Measurements from ENCODE around the gene FHOD3. TPM values are rescaled to one million over a fixed set of nuclear protein-coding genes. Genes with fewer than 3 reads are reported as not detected.
A peak's percentile ranks its signal among the peaks of the same experiment; 100 is the strongest.

FHOD3 gene
- total RNA-seq, 1 donor from 2014 or later: 32.0 TPM

GRCh38 chr18:36668349-36668748 lies 370.8 kb downstream of the FHOD3 start:
- DNase-seq: no peak

GRCh38 chr18:36672437-36673344 lies 375.2 kb downstream of the FHOD3 start:
- DNase-seq: no peak

- DNase-seq: no peak
These were observed 375.9 kb downstream of the FHOD3 start for GRCh38 chr18:36673452-36673851.

- no peak for DNase-seq
These were observed 377.6 kb downstream of the FHOD3 start for GRCh38 chr18:36675076-36675475.

GRCh38 chr18:36675542-36675941 lies 378.0 kb downstream of the FHOD3 start:
- no peak for DNase-seq

DNA sequence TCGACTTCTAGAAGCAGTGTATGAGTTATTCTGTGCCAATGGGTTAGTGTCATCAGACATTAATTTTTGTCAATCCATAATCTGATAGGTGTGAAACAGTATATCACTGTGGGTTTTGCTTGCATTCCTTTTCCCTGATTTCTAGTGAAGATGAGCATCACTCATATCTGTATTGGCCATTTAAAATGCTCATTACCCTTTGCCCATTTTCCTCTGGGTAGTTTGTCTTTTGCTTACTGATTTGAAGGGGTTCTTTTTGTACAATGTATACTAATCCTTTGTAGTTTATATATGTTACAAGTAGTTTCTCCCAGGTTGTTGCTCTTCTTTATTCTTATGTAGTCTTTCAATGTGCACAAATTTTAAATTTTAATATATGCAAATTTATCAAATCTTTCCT lies 379.1 kb downstream of the FHOD3 start:
- DNase-seq: no peak

- no peak for DNase-seq
These were observed 382.5 kb downstream of the FHOD3 start for GRCh38 chr18:36680042-36680441.

DNA sequence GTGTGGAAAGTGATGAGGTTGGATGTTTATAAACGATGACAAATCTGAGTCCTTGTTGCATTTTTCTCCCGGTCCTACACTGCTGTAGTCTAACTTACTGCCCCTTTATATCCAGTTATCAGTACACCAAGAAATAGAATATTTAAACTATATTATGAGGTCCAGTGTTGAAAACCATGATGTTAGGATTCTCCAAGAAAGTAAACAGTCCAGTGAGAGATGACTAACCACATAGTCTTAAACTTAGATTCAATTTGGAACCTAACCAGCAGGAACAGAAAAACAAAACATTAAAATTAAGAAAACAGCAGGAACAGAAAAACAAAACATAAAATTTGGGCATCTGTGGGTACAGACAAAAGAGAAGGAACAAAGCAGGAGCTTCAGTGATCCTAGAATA lies 388.1 kb downstream of the FHOD3 start:
- no peak for DNase-seq

GRCh38 chr18:36688020-36688965 lies 390.8 kb downstream of the FHOD3 start:
- peak; percentile 26 for DNase-seq

DNA sequence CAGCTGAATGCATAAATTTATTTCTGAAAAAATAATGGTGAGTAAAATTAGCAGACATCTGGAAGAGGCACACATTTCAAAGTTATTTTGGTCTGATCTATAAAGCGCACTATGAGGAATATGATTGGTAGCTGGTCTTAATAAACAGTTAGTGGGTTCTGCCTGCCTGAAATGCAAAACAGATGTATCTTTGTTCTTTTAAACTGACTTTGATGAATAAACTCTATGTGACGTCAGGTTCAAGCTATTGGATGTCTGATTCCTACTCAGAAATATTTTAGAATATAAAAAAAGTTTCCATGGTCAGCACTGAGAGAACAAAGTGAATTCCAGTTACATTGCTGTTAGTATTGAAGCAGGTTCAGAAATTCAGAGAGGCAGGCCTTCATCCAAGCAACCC lies 394.9 kb downstream of the FHOD3 start:
- DNase-seq: peak; percentile 93

- no peak for DNase-seq
These were observed 395.4 kb downstream of the FHOD3 start for GRCh38 chr18:36692921-36693332.

DNA sequence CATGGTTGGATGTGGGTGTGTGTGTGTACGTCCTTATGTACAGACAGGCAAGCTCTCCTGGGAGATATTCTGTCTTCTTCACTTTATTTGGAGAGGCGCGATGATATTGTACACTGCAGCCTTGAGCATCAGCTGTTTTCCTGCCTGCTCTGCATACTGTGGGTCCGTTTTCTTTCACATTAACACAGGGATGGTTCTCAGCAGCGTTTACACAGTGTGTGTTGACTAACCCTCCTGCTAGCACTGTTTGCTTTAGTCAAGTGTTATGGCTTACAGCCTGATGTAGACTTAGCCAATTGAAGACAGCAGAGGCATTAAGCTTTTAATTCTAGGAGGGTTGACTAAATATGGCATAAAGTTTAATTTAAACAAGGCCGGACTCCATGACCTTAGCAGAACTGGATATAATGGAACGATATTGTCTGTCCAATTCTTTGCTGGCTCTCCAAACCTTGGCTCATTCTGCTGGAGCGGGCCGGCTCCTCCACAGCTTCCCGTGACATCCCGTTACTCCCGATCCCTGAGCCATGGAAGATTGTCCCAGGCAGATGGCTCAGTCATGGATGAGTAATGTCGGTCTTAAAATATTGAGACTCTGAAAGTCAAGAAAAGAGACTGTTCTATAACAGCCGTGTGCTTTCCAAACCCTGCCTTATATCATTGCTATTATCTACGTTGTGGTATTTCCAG lies 396.6 kb downstream of the FHOD3 start:
- peak; percentile 41 for DNase-seq

GRCh38 chr18:36695806-36696205 lies 398.3 kb downstream of the FHOD3 start:
- no peak for DNase-seq

DNA sequence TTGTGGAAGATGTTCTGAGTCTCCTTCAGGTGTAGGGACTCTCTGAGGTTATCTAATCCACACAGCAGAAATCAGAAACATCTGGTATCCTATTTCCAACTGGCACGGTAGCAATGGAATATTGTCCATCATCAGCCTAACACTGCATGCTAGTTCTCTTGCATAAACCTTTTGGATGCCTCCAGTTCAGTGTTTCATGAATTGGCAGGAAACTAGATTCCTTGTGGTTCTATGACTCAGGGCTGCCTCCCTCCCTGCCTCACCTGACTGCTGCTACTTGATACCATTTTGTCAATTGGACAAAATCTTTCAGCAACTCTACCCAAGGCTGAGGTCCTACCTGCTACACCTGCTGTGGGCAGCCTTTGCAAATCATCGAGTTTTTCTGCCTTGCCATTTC lies 400.4 kb downstream of the FHOD3 start:
- DNase-seq: no peak

DNA sequence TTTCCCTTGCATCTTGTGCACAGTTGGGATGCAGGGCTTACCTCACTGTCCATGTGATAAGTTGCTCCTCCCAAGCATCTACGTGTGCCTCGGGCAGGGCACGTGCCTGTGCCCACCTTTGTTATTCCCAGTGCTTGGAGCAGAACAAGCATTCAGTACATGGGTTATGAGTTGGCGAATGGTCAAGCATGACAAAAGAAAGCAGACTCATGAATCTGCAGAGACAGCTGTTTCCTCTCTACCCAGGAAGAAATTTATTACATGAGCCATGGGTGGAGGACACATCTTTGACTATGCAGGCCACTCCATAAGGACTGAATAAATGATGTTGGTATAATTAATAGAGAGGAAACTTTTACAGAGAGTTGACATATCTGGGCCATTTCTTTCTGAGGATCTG lies 403.4 kb downstream of the FHOD3 start:
- DNase-seq: no peak

- DNase-seq: no peak
These were observed 405.0 kb downstream of the FHOD3 start for GRCh38 chr18:36702401-36703013.

GRCh38 chr18:36704156-36704555 lies 406.6 kb downstream of the FHOD3 start:
- DNase-seq: no peak

DNA sequence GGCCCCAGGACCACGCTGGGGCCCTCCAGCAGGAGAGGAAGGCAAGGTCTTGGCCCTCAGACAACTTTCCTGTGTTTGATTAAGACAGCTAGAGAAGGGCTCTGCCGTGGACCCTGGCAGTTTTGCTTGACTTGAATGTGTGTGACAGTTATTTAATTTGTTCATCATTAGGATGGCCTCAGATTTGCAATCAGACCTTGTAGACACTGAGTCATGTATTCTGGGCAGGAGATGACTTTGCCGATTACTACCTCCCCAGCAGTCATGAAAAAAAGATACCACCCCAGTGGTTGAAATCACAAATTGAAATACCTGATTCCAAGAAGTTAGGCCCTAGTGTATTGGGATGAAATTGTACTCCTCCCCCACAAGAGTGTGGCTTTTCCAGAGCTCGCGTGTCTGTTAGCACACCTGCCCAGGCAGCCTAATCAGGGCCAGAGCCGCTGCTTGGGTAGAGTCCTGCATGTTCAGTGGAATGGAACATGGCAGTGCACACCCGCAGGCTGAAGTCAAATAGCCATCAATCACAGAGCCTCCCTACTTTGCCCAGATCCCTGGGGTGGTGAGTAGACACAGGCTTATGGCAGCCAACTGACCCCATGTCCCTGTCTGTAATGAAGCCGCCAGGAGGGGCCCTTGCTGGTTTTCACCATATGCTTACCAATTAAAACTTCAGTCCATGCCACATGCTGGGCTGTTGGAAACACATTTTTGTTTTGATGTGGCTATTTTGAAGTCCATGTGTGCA lies 408.8 kb downstream of the FHOD3 start:
- DNase-seq: peak; percentile 39

DNA sequence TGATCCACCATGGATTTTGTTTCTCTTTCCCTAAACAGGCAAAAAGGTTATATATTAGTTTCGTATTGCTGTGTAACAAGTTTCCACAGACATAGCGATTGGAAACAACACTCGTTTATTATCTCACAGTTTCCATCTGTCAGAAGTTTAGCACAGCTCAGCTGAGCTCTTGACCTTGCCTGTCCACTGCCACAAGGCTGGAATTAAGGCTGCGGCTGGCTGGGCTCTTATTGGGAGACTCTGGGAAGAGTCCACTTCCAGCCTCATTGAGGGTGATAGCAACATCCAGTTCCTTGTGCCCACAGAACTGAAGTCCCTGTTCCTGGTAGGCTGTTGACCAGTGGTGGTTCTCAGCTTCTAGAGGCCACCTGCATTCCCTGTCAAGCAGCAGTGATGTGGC lies 410.9 kb downstream of the FHOD3 start:
- no peak for DNase-seq

DNA sequence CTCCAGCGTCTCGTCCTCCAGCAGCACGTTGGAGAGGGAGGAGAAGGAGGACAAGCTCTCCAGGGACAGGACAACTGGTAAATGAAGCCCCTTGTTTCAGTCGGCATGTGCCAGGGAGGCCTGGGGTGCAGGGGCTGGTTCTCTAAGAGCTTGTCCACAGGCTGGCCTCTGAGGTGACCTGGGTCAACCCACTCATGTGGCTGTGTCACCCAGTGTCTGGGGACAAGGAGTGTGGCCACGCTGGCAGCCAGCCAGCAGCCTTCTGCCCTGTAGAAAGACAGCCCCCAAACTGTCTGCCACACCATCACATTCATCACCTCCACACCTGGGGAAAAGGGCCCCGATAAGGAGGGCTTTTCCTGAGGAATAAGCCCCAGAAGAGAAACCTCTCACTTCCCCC lies 411.8 kb downstream of the FHOD3 start:
- DNase-seq: no peak

GRCh38 chr18:36711014-36711725 lies 413.7 kb downstream of the FHOD3 start:
- DNase-seq: no peak
